H54 (cell line): ENCODE measurements around the gene NCR3LG1.

Experiments
- DNase-seq: peaks from one replicate; pipeline ENCODE4 v3.0.0; 2011; ENCODE audit warnings: low spot score, mixed read lengths; ENCODE audit not compliant: insufficient read length
- FAIRE-seq: peaks from 3 replicates; lab custom pipeline; 2011; peaks lifted over from hg19 to GRCh38; lab: Jason Lieb, UNC
- POLR2A ChIP-seq: IDR thresholded peaks from 2 replicates; pipeline ENCODE4 v1.6.1; 2011; ENCODE audit warnings: low read depth, mild to moderate bottlenecking, low read length

The NCR3LG1 gene

DNA sequence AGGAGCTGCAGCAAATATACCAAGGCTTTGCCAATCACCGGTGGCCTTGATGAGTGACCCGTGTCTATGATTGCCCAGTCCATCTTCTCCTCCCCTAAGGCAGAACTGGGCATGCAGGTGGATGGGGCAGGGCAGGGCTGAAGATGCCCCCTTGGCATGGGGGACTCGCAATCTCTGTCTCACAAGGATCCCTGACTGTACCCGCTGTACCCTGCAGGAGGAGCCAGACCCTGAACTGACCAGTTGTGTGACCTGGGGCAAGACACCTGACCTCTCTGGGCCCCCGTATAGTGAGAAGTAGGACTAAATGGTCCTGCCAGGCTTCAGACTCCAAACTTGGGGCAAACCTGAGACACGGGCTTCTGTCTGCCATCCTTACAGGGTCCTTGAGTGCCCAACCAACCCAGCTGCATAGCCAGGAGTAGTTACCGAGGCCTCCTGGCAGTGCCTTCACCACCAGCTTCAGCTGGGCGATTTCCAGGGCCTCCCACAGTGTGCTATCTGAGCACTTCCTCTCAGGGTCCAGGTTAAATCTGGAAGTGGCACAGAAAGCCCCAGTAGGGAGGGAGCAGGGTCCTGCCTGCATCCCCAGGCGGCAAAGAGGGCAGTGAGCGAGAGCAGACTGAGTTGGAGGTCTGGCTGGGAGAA is 43.3 kb downstream of the NCR3LG1 start:
- FAIRE-seq (no peak), DNase-seq (no peak)
- TF ChIP-seq POLR2A, result no peak

DNA sequence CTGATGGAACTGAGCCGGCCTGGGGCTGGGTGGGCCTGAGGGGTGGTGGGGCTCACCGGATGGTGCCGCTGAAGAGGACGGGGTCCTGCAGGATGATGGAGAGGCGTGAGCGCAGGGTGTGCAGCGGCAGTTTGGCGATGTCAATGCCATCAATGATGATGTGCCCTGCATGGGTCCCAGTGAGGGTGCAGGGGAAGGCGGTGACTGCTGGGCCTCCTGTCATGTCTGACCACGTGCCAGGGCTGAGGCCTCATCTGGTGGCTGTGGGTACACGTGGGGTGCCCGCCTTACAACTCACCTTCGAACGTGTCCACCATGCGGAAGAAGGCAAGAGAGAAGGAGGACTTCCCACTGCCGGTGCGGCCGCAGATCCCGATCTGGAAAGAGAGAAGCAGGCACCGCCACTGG is 44.0 kb downstream of the NCR3LG1 start:
- no peak for TF ChIP-seq POLR2A
- no peak for FAIRE-seq

DNA sequence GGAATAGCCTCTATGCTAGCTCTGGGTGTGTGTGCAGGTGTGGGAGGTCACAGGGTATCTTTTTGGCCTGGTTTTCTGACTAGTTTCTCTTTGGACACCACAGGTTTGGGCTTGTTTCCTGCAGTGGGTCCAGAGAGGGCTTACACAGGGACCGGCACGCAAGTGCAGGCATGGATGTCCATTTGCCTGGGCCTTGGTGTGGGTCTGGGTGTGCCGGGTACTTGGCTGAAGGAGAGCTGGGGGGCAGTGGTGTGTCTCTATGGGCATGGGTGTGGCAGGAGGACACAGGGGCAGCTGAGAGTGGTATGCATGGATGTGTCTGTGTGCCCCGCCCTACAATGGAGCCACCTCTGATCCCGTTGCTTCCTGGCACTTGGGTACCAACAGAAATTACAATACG is 44.4 kb downstream of the NCR3LG1 start:
- FAIRE-seq, result no peak
- no peak for DNase-seq
- TF ChIP-seq POLR2A, result no peak

More for the DNA sequence above, 44.0 kb downstream of the NCR3LG1 start:
- no peak for DNase-seq

DNA sequence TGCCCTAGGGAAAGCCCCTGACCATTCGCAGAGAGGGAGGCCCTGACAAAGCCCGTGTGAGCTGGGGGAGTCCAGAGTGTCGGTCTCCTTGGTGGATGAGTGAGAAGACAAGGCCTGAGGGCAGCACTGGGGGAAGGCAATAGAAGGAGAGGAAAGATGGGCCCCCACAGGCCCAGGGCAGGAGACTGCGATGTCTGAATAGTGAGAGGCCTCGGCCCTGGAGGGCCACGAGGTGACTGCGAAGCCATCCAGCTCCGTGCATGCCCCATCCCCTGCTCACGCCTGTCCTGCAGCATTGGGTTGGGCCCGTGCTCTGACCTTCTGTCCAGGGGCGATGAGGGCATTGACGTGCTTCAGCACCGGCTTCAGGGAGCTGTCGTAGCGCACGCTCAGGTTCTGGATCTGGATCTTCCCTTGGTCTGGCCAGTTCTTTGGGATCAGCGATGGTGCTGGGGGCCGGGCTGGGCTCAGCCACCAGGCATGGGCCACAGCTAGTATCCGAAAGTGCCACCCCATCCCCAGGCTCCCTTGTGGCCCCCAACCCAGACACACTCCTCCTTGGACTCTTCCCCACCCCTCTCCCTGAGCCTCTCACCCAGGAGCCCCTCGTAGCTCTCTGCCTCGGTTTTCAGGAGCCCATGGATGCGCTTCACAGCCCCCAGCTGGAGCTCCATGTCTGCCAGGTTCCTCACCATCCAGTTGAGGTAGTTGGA is 45.2 kb downstream of the NCR3LG1 start:
- DNase-seq (no peak), FAIRE-seq (no peak)
- no peak for TF ChIP-seq POLR2A

DNA sequence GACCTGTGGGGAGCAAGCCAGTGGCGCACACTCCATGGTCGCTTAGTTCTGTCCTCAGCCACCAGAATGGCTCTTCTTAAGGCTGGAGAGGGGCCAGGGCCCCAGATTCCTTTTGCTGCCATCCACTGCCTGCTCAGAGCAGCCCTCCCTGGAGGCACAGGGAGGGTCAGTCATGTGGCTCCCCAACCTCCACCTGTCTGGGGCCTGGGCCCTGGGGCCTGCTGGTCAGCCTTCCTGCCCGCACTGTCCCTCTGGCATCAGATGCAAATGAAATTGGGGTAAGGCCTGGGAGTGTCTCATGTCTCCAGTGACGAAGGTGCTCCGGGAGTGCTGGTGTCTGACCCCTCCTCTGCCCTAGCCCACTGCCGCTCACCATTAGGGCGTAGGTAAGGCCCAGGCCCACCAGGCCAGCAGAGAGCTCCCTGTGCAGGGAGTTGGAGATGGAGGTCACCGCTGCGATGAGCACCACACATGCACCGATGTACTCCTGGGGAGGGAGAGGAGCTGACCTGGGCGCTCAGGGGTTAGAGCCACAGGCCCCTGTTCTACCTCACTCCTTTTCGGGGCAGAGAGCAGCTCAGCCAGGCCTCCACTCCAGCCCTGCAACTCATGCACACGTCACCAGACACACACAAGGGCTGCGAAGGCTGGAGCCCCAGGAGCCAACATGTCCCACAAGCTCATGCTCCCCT is 45.9 kb downstream of the NCR3LG1 start:
- TF ChIP-seq POLR2A, result no peak
- DNase-seq, result no peak
- FAIRE-seq, result no peak

DNA sequence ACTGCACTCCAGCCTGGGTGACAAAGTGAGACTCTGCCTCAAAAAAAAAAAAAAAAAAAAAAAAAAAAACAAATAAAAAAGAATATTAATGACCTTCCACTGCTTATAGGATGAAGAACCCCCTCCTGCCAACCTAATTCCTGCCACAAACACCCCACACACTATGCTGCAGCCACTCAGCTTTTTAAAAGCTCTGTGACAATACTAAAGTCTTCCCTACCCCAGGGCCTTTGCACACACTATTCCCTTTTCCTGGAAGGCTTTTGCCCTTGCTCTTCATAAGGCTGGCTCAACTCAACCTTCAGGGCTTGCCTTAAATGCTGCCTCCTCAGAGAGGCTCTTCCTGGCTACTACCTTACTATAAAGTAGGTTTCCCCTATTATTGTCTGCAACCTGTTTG is 47.6 kb downstream of the NCR3LG1 start:
- no peak for TF ChIP-seq POLR2A
- DNase-seq (no peak), FAIRE-seq (no peak)

DNA sequence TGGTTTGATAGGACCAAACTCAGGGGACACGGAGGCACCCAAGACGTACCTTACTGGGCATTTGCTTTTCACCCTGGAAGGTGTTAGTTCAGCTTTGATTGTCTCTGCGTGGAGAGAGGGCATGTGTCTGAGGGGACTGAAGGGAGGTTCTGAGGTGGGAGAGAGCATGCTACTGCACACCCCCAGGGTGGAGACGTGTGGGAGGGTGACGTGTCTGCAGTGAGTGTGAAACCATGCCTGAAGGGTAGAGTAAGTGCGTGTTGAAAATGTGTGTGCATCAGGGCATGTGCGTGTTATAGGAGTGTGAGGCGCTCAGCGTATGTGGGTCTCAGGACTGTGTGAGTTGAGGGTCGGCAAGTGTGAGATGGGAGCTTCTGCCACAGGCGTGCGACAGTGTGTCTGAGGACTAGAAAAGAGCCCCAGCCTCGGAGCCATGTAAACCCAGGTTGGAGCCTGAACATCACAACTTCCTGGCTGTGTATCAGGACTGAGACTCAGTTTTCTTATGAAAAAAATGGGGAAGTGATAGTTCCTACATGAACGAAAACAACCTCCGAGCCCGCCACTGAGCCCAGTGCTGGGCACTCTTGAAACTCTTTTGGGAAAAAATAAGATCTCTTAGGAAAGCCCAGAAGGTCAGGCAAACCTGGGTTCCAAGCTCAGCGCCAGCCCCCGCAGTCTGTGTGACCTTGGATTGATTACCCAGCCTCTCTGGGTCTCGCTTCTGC is 48.6 kb downstream of the NCR3LG1 start:
- DNase-seq (no peak), FAIRE-seq (no peak)
- no peak for TF ChIP-seq POLR2A

DNA sequence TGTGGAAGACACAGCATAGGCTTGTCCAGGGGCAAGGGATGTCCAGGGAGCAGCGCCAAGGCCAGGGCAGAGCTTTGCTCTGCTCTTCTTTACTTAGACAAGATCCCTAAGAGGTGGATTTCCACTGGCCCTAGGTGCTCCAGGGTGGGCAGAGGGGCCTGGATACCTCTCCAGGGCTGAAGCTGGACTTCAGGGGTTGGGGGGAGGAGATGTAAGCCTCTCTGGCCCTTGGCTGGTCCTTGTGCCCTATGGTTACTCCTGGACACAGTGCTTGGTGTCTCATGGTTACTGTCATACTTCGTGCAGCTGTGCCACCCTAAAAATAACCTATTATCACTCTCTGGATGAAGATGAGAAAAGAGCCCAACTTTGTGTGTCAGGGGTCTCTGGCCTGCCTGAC is 49.7 kb downstream of the NCR3LG1 start:
- DNase-seq, result no peak
- no peak for TF ChIP-seq POLR2A
- no peak for FAIRE-seq

DNA sequence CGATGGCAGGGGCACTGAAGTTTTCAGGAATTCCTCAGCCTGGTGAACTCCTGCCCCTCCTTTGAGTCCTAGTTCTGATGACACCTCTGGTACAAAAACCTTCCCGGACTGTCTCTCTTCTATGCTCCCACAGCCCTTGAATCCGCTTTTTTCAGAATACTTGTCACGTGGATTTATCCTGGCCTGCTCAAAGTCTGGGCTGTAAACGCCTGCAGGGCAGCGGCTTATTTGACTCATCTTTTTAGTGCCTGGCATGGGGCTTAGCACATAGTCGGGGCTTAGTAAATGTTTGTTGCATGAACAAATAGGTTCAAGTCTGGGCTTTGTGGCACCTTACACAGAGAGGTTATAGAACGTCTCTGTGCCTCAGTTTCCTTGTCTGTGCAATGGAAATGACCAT is 50.2 kb downstream of the NCR3LG1 start:
- no peak for FAIRE-seq
- no peak for TF ChIP-seq POLR2A
- DNase-seq, result no peak

DNA sequence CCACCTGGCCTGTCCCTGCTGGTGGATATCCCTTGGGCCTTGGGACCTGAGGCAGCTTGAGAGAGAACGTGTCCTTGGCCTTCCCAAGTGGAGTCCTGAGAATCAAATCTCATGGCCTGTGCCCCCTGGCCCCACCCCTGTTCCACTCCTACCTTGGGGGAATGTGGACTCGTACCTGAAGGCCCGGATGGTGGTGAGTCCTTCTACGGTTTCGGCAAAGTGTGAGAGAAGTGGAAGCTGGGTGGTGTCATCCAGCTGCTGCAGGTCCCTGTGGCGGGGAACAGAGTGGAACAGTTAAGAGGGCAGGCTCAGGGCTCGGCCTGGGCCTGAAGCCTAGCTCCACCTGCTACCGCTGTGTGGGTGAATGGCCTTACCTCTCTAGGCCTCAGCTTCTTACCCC is 50.9 kb downstream of the NCR3LG1 start:
- no peak for TF ChIP-seq POLR2A
- DNase-seq (no peak), FAIRE-seq (no peak)

DNA sequence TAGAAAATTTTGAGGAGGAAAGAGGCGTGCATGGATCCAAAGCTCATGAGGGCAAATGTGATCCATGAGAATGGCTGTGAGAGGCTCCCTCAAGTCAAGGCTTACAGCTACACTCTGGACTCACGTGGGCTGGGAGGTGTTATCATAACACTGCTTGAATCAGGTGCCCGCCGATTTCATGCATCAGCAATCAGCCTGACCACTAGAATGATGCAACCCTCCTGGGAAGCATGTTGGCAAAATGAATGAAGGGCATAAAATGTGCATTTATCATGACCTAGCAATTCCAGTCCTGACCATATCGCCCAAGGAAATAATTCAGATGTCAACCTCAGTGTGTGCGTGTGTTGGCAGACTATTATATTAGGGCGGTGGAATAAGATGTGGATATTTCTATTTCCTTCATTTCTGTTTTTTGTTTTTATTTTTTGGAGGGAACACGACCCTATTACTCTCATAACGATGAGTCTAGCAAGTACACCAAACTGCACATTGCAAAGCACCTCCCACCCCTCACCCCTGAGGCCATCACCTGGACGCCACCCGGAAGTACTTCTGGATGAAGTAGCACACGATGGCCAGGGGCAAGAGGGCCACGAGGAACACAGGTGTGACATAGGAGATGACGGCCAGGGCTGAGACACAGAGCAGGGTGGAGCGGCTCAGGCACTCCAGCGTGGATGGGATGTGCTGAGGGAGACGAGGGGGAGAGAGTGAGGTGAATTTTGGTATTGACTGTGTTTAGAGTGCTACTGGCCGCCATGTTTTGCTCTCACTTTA is 52.6 kb downstream of the NCR3LG1 start:
- DNase-seq, result no peak
- no peak for TF ChIP-seq POLR2A
- FAIRE-seq, result no peak

DNA sequence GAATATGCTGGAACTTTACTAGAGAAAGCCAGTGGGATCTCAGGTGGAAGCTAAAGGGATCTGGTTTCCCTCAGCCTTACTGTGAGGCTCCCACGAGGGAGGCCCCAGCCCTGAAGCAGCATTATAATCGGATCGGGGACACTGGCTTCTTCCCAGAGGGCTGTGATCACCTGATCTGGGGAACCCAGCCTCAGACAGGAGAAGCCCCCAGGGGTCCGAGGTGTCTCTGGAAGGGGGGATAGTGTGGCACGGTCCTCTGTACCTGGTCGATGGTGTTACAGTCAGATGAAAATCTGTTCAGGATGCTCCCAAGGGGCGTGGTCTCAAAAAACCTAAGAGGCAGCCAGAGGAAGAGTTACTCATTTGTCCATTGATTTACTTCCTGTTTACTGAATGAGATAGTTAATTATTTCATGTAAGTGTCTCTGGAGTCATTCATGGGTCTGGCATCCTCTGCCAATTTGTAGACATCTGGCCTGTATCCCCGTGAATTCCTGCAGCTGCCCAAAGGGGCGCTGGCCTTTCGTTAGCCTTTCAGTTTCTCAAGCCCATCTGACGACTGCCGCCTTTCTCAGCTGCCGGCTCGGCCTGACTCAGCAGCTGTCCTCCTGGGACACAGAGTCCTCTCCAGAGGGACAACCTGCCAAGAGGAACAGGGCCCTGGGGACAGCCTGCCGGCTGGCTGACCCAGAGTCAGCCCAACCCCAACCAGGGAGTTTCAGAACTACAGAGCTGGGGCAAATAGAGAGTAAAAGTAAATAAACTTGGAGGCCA is 53.8 kb downstream of the NCR3LG1 start:
- DNase-seq (peak; percentile 62), FAIRE-seq (no peak)
- no peak for TF ChIP-seq POLR2A
